GM19023 (cell line): ENCODE measurements around the gene YBX1.

Source experiments
- ATAC-seq: cut with Tn5 transposase; IDR thresholded peaks from one replicate; pipeline ENCODE4 v1.9.1; 2021; ENCODE audit warnings: mild to moderate bottlenecking, moderate library complexity; ENCODE audit not compliant: unreplicated experiment

The YBX1 gene

DNA sequence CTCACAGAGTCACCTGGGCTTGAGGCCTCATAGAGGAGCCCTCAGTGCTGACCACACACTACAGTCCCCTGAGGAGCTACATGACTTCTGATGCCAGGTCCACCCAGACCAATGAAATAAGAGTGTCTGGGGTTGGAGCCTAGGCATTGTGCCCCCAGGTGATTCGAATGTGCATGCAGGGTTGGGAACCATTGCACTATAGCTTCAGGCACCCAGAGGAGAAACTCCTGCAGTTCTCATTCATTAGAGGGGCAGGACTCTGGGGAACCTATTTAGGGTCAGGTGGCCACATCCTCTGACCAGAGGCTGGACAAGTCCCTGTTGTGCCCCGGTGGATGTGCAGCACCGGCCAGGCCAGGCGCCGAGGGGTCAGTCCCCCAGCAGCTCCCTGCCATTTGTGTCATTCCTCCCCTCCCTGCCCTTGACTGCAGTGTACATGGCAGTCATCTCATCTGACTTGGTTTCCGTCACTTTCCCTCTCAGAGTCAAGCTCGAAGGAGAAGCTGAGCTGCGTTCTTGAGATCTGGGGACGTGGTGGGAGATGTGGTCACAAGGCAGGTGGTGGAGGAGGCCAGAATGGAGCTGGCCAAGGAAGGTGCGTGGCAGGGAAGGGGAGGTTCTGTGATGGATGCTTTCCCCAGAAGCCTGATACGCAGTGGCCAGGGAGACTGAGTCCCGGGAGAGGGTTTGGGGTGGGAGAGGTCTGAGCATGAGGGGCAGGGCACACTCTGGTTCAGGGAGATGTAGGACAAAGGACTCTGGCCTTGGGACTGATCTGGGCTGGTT lies 51.4 kb downstream of the YBX1 start:
- no peak for ATAC-seq

DNA sequence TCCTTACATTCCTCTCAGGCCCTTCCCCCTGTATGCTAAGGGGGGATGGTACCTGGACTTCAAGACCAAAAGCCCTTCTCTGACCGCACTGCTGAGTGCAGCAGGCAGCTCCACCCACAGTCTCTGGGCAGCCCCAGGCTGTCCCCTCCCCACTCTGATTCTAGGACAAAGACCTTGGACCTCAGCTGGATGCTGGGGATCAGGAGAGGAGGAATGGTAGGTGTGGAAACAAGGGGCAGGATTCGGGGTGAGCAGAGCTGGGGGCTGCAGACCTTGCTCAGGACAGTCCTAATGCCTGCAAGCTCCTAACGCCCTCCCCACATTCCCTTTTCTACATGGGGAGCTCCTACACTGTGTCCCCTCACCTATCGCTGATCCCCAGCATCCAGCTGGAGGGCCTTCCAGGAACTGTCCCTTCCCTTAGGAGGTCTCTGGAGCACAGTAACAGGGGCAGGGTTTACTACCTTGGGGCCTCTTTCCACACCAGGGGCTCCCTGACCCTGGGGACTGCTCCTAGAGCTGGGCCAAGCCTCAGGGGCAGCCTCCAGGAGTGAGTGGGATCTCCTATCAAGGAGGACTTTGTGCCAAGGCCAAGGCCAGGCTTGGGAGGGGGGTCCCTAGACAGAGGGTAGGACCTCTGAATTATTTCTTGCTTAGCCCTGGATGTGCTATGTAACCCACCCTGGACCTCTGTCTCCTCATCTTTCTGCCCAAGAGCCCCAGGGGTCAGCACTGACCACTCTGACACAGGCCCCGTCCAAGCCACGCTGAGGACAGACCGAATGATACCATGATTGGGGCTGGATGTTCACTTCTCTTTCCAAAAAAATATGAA lies 52.2 kb downstream of the YBX1 start:
- no peak for ATAC-seq

GRCh38 chr1:42735056-42735455 lies 52.8 kb downstream of the YBX1 start:
- no peak for ATAC-seq

GRCh38 chr1:42735477-42736105 lies 53.4 kb downstream of the YBX1 start:
- no peak for ATAC-seq

- ATAC-seq = no peak
These were observed 53.9 kb downstream of the YBX1 start for GRCh38 chr1:42736152-42736551.

DNA sequence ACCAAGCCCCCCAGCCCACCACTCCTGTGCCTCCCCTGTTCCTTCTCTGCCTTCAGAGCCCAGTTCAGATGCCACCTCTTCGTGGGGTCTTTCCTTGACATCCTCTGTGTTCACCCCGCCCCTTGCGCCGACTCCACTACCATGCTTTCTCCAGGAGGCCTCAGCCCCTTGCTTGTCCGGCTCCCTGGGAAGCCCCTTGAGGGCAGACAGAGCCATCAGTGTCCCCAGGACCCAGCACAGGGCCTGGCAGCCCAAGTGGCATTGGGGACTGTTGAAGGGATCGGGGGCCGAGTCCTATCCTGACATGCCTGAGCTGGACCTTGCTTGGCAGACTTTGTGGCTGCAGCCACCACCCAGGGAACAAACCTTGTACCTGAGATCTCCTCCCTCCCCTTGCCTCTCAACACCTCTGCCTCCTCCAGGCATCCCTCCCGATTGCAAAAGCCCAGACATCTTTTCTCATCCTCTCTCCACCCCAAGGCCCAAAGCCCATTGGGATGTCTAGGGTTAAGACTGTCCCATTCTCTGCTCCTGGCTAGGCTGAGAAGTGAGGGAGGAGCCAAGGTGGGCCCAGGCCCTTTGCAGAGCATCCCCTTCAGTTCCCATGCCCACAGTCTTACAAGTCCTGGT lies 54.5 kb downstream of the YBX1 start:
- ATAC-seq = no peak

DNA sequence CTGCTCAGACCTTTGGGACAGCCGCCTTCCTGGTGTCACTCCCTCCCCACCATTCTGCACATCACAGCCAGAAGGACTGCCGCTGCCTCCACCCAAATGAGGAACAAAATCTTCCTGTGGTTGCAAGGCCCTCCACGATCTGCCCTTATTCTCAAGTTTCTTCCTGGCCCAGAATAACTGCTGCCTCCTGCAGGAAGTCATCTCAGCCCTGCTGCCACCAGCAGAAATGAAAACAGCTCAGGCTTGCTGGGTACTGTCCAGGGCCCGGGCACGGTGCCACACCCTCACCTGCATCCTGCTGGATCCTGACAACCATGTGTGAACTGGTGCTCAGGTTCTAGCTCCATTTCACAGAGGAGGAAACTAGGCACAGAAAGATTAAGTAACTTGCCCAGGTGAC lies 55.0 kb downstream of the YBX1 start:
- no peak for ATAC-seq

DNA sequence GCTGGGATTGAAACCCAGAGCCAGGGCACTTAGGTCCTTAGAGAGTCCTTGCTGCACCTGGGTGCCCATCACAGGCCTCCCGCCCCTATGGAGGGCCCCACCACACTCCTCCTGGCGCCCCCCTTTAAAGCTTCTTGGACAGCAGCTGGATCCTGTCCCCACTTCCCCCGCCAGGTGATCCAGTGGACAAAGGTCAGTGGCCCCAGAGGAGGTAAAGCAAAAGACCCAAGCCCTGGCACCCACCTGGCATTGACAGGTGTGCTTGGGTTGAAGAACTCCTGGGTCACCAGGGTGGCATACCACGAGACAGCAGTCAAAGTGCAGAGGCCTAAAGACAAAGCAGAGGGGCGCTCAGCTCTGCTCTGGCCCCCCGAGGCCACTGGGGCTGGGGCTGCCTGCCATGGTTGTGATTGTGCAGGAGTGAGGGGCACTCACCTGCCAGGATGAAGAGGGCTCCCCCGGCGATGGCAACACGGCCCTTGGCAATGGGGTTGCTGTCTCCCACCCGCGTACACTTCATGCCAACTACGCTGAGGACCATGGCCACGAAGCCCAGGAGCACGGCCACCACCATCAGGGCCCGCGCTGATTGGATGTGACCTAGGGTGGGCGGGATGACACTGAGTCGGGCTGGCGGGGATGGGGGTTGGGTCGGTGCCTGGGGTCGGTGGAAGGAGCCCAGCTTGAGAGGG lies 55.9 kb downstream of the YBX1 start:
- no peak for ATAC-seq

DNA sequence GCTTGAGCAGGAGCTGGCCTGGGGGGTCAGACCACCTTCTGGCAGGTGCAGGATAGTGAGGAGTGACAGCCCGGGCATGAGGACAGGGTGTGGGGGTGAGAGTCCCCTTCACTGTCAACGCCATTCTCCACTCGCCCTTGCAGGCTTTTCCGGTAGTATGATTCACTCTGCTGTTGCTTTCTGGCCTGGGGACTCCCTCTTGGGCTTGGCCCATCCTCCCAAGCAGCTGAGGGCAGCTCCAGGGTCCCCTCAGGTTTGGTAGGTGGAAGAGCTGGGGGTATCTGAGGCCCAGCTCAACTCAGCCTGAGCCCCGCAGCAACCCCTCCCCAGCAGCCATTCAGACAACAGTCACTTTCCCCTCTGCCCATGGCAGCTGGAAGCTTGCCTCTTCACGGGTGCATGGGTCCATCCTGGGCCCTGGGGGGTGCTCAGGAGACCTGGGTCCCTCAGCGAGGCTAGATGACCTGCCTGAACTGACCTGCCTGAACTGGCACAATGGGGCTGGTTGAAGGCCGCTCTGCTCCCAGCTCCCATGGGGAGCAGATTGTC lies 56.5 kb downstream of the YBX1 start:
- no peak for ATAC-seq

DNA sequence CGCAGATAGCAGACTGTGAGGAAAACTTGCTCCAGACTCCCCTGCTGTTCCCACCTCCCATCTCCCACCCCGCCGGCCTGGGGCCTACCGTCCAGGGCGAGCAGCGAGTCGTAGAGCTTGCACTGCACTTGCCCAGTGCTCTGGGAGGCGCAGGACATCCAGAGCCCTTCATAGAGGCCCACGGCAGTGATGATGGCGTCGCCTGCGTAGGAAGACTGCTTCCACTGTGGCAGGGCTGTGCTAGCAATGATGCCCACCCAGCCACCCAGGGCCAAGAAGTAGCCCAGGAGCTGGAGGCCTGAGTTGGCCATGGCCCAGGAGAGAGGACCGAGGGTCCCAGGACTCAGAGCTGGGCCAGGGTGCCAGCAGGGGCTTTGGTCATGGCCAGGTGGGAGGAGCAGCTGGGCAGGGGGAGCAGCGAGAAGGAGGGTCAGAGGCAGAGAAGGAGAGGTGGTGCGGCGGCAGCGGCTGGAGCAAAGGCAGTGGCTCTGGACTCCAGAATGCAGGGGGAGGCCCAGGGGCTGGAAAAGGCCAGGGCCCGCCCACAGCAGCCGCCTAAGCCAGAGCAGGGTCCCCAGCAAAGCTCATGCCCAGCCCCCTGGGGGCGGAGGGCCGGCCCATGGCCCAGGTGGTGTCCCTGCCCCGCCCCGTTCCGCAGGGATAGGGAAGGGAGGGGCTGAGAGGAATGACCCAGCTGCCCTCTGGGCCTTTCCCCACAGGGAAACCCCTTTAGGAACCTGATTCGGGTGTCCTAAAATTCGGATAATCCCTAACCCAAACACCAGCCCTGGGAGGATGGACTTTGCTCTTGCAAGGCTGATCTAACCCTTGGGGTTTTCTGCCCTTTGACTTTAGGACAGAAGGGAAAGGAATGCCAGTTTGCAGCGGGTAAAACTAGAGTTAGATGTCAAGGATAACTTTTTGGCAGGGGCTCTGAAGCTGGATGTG lies 57.8 kb downstream of the YBX1 start, which contains the start of gene CLDN19:
Gene CLDN19, minus strand, starts transcription at position 484 of the 948 bp plus-strand sequence. Its CDS starts 173 bp downstream, at position 311.
- no peak for ATAC-seq

GRCh38 chr1:42740851-42741580 lies 58.8 kb downstream of the YBX1 start:
- ATAC-seq = no peak

DNA sequence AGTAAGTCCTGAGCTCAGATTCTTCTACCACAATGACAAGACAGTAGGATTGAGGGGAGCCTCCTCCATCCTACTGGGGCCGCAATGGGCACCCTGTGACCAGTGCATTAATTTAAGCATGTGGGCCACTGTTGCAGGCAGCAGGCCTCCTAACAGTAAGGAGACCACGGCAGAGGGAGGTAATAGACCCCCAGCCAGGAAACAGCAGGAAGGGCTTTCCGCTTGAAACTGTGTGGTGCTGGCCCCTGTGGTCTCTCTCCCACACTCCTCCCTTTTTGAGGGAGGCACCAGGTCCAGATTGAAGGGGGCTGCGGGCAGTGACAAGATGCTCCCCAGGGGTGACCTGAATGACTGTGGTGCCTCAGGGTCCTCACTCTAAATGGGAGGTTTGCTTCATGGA lies 59.5 kb downstream of the YBX1 start:
- ATAC-seq = no peak

- no peak for ATAC-seq
These were observed 59.9 kb downstream of the YBX1 start for GRCh38 chr1:42742141-42742540.

- no peak for ATAC-seq
These were observed 60.5 kb downstream of the YBX1 start for GRCh38 chr1:42742617-42743316.

DNA sequence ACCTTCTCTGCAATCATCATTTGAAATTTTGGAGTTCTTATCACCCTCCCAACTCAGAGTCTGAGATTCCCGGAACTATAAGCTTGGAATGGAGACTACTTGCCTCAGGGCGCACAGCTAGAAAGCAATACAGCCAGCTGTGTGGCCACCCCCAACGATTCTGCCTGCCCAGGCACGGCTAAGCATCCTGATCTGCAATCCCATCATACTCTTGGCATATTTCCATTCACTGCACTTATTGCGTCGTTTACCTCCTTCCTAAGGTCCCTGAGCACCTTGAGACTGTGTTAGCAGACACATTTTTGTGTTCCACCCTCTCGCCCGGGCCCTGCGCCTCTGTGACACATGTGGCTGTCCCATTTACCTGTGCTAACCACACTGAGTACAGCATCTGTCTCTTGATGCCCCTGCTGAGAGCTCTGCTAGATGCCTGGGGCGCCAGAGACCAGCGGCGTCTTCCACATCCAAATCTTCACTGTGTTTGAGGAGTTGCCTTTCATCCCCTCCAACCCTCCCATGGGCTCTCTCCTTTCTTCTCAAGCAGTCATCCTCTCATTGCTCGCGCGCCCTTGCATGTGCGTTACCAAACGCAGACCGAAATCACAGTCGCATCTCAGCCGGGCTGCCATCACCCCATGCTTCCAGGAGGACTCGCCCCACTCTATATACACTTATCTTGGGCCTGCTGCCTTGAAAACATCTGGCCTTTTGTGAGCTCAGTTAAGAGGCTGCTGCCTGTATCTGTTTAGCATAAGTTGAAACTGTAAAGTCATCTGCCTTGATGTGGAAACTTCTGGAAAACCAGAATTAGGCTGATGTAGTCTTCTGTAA lies 61.3 kb downstream of the YBX1 start:
- no peak for ATAC-seq

GRCh38 chr1:42744148-42744413 lies 61.9 kb downstream of the YBX1 start:
- ATAC-seq = no peak

DNA sequence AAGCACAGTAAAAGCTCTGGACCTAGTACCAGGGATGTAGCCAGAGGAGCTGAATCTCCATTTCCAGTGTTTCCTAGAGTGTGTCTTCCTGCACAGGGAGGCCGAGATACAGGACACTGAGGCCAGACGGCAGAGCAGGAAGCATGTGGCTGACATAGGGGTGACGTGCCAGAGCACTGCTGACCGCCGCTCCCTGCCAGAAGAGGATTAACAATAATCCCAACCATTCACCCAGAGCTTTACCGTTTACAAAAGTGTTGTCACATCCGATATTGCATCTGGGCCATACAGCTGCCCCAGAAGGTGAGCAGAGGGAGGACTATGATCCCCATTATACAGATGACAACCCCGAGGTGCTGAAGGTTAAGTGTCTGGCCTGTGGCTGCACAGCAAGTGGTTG lies 63.6 kb downstream of the YBX1 start:
- no peak for ATAC-seq
